ENCODE measurements around the gene LHPP.

GRCh38 chr10:124639646-124640045, 178.0 kb downstream of the LHPP start:
- no peak for TF ChIP-seq ZNF70 (CRISPR knock-in tag; IDR thresholded peaks at IDR 0.05)
- TF ChIP-seq CSRNP3 (CRISPR knock-in tag; IDR thresholded peaks at IDR 0.05), result no peak
- TF ChIP-seq ZC3H10 (CRISPR knock-in tag; IDR thresholded peaks at IDR 0.05), result no peak
- TF ChIP-seq ZFP30 (CRISPR knock-in tag; IDR thresholded peaks at IDR 0.05), result no peak
- no peak for TF ChIP-seq ZFP3 (CRISPR knock-in tag; IDR thresholded peaks at IDR 0.05)
- TF ChIP-seq ZNF8 (CRISPR knock-in tag; IDR thresholded peaks at IDR 0.05), result no peak
- TF ChIP-seq PATZ1 (CRISPR knock-in tag; IDR thresholded peaks at IDR 0.05; ENCODE audit: borderline replicate concordance), result no peak
- no peak for TF ChIP-seq TOX (CRISPR knock-in tag; IDR thresholded peaks at IDR 0.05; ENCODE audit: borderline replicate concordance)
- no peak for TF ChIP-seq BACH2 (CRISPR knock-in tag; IDR thresholded peaks at IDR 0.05; ENCODE audit: borderline replicate concordance)
- TF ChIP-seq PPARA (CRISPR knock-in tag; IDR thresholded peaks at IDR 0.05; ENCODE audit: borderline replicate concordance), result no peak
- TF ChIP-seq CREB5 (CRISPR knock-in tag; IDR thresholded peaks at IDR 0.05; ENCODE audit: low read depth), result no peak
- TF ChIP-seq TSHZ2 (CRISPR knock-in tag; IDR thresholded peaks at IDR 0.05), result no peak
- no peak for TF ChIP-seq GLIS3 (CRISPR knock-in tag; IDR thresholded peaks at IDR 0.05)
- TF ChIP-seq CSDC2 (CRISPR knock-in tag; IDR thresholded peaks at IDR 0.05), result no peak

Measured in SK-N-SH treated with all-trans-retinoic acid at 6 μM for 48 hours (cell line).